HCT116 (cell line): ENCODE data around the gene ATP5PO. TPM values are rescaled to one million over a fixed set of nuclear protein-coding genes. Genes with fewer than 3 reads are reported as not detected.

Source experiments
- ATAC-seq: fragments of 200-7000 bp; cut with Tn5 transposase; 2 replicates; pipeline ENCODE4 v1.9.1; 2020; ENCODE audit warnings: mild to moderate bottlenecking, moderate library complexity
- BruUV-seq: library from RNA; stranded (reverse); fragments of 400-500 nt; replicated peaks from 2 replicates; lab custom pipeline; 2021; lab: Mats Ljungman, UMichigan
- CTCF ChIA-PET: fragments of 300-600 bp; sonication (Branson Sonifier 250); formaldehyde crosslinking; loops from one replicate; lab custom pipeline; 2021; ENCODE audit warnings: antibody characterized with exemption; lab: Charles Lee
- POLR2A ChIA-PET: fragments of 300-600, 350-600 bp; sonication (Branson Sonifier 250); formaldehyde crosslinking; loops from one replicate; lab custom pipeline; 2021; ENCODE audit warnings: antibody characterized with exemption; lab: Charles Lee
- RAD21 ChIA-PET, 2 experiments: fragments of 300-600 bp; sonication (Branson Sonifier 250); formaldehyde crosslinking; loops; one replicate each; lab custom pipeline; 2023; ENCODE audit warnings: low total read pairs in 2 of 2; ENCODE audit not compliant: uncharacterized antibody in 2 of 2, unreplicated experiment in 2 of 2, low non-redundant PET in 1 of 2; lab: Charles Lee
- DNase-seq: peaks from one replicate; pipeline ENCODE4 v3.0.0-alpha.2; 2010; ENCODE audit warnings: low read depth, low spot score
- H2AFZ ChIP-seq: fragments of 200-600 bp; shearing (Covaris generic), sonication (generic); 2 replicates; pipeline ENCODE4 v1.6.1; 2017; ENCODE audit warnings: low read depth, mixed run types, mixed read lengths, antibody characterized with exemption, low read length; ENCODE audit not compliant: poor library complexity, severe bottlenecking
- H3K27ac ChIP-seq: 2 replicates; pipeline ENCODE4 v1.5.1; 2012; ENCODE audit warnings: low read depth, low read length
- H3K27me3 ChIP-seq: fragments of 200-600 bp; sonication (generic); 2 replicates; pipeline ENCODE4 v1.6.1; 2016; ENCODE audit warnings: mixed run types, low read length, mixed read lengths; ENCODE audit not compliant: insufficient read depth
- H3K36me3 ChIP-seq, 2 experiments: fragments of 200-500 bp in 1 of 2; fragments of 200-600 bp in 1 of 2; sonication (Bioruptor generic) in 1 of 2; sonication (generic) in 1 of 2; 2 replicates each; pipeline versions ENCODE4 v1.5.1 to v1.6.1; 2014 to 2016; ENCODE audit warnings: low read length in 2 of 2, inconsistent platforms in 1 of 2, mixed read lengths in 1 of 2, mixed run types in 1 of 2; ENCODE audit not compliant: insufficient read depth in 2 of 2, control insufficient read depth in 1 of 2
- H3K4me1 ChIP-seq, 2 experiments: fragments of 200-600 bp in 1 of 2; sonication (generic) in 1 of 2; 2 replicates each; pipeline versions ENCODE4 v1.5.1 to v1.6.1; 2012 to 2017; ENCODE audit warnings: low read length in 2 of 2, inconsistent platforms in 1 of 2, mild to moderate bottlenecking in 1 of 2, mixed read lengths in 1 of 2, mixed run types in 1 of 2, moderate library complexity in 1 of 2; ENCODE audit not compliant: insufficient read depth in 2 of 2, control insufficient read depth in 1 of 2
- H3K4me2 ChIP-seq: fragments of 200-600 bp; sonication (generic); 2 replicates; pipeline ENCODE4 v1.6.1; 2017; ENCODE audit warnings: mixed run types, low read length, mixed read lengths
- H3K4me3 ChIP-seq, 2 experiments: fragments of 200-600 bp in 1 of 2; sonication (generic) in 1 of 2; replicated peaks in 1 of 2; 2 replicates each; pipeline ENCODE4 v1.5.1; 2011 to 2016; ENCODE audit warnings: low read length in 2 of 2, control low read depth in 1 of 2, low read depth in 1 of 2, mild to moderate bottlenecking in 1 of 2, mixed read lengths in 1 of 2, mixed run types in 1 of 2
- H3K79me2 ChIP-seq: fragments of 200-600 bp; sonication (generic); 2 replicates; pipeline ENCODE4 v1.6.1; 2017; ENCODE audit warnings: mild to moderate bottlenecking, mixed run types, low read length, moderate library complexity, mixed read lengths; ENCODE audit not compliant: insufficient read depth
- H3K9ac ChIP-seq: fragments of 200-600 bp; sonication (generic); 2 replicates; pipeline ENCODE4 v1.6.1; 2016; ENCODE audit warnings: low read length, mixed read lengths
- H3K9me2 ChIP-seq: fragments of 200-600 bp; sonication (generic), shearing (Covaris generic); 2 replicates; pipeline ENCODE4 v1.6.1; 2017; ENCODE audit warnings: mixed run types, mild to moderate bottlenecking, moderate library complexity; ENCODE audit not compliant: insufficient read depth
- H3K9me3 ChIP-seq, 2 experiments: fragments of 200-500 bp in 1 of 2; fragments of 200-600 bp in 1 of 2; sonication (Bioruptor generic) in 1 of 2; sonication (generic) in 1 of 2; 2 replicates each; pipeline ENCODE4 v1.6.1; 2014 to 2017; ENCODE audit warnings: low read length in 2 of 2, mixed read lengths in 2 of 2, inconsistent platforms in 1 of 2, low read depth in 1 of 2, mild to moderate bottlenecking in 1 of 2, mixed run types in 1 of 2, moderate library complexity in 1 of 2; ENCODE audit not compliant: control insufficient read depth in 1 of 2, insufficient read depth in 1 of 2
- H4K20me1 ChIP-seq: fragments of 200-600 bp; sonication (generic), shearing (Covaris generic); 2 replicates; pipeline ENCODE4 v1.6.1; 2017; ENCODE audit warnings: mixed run types, mild to moderate bottlenecking, moderate library complexity; ENCODE audit not compliant: insufficient read depth
- ATF3 ChIP-seq: IDR thresholded peaks from 2 replicates; pipeline ENCODE4 v1.6.1; 2012
- CBX3 ChIP-seq: IDR thresholded peaks from 2 replicates; pipeline ENCODE4 v1.6.1; 2012; ENCODE audit warnings: low read depth
- CEBPB ChIP-seq: IDR thresholded peaks from 2 replicates; pipeline ENCODE4 v1.6.1; 2012; ENCODE audit warnings: low read depth
- EGR1 ChIP-seq: IDR thresholded peaks from 2 replicates; pipeline ENCODE4 v1.6.1; 2012; ENCODE audit warnings: low read depth
- ELF1 ChIP-seq: IDR thresholded peaks from 2 replicates; pipeline ENCODE4 v1.6.1; 2012; ENCODE audit warnings: low read depth, borderline replicate concordance
- EZH2 ChIP-seq: fragments of 200-600 bp; sonication (generic); IDR thresholded peaks from 2 replicates; pipeline ENCODE4 v1.6.1; 2017; ENCODE audit warnings: antibody characterized with exemption, mixed run types
- EZH2phosphoT487 ChIP-seq: fragments of 200-600 bp; IDR thresholded peaks from 2 replicates; pipeline ENCODE4 v1.6.1; 2018; ENCODE audit warnings: antibody characterized with exemption, borderline replicate concordance
- FOSL1 ChIP-seq: IDR thresholded peaks from 2 replicates; pipeline ENCODE4 v1.6.1; 2012; ENCODE audit warnings: low read depth
- JUND ChIP-seq: IDR thresholded peaks from 2 replicates; pipeline ENCODE4 v1.6.1; 2012
- MAX ChIP-seq: IDR thresholded peaks from 2 replicates; pipeline ENCODE4 v1.6.1; 2012
- POLR2A ChIP-seq: IDR thresholded peaks from 2 replicates; pipeline ENCODE4 v1.7.0; 2011; ENCODE audit warnings: borderline replicate concordance; ENCODE audit not compliant: insufficient read depth, insufficient read length; ENCODE audit errors: extremely low read depth
- POLR2AphosphoS5 ChIP-seq: IDR thresholded peaks from 2 replicates; pipeline ENCODE4 v1.6.1; 2011; ENCODE audit warnings: mild to moderate bottlenecking, low read depth, low read length, moderate library complexity
- RAD21 ChIP-seq: IDR thresholded peaks from 2 replicates; pipeline ENCODE4 v1.6.1; 2012; ENCODE audit warnings: low read depth, mild to moderate bottlenecking
- REST ChIP-seq: IDR thresholded peaks from 2 replicates; pipeline ENCODE4 v1.6.1; 2012; ENCODE audit warnings: low read depth
- SIN3A ChIP-seq: IDR thresholded peaks from 2 replicates; pipeline ENCODE4 v1.6.1; 2012; ENCODE audit warnings: low read depth
- SP1 ChIP-seq: IDR thresholded peaks from 2 replicates; pipeline ENCODE4 v1.6.1; 2012; ENCODE audit warnings: low read depth
- SRF ChIP-seq: IDR thresholded peaks from 2 replicates; pipeline ENCODE4 v1.6.1; 2012; ENCODE audit warnings: low read depth
- TCF7L2 ChIP-seq: IDR thresholded peaks from 2 replicates; pipeline ENCODE4 v1.7.0; 2011; ENCODE audit warnings: borderline replicate concordance, inconsistent platforms; ENCODE audit not compliant: insufficient read depth, insufficient read length; ENCODE audit errors: extremely low read depth
- YY1 ChIP-seq: IDR thresholded peaks from 2 replicates; pipeline ENCODE4 v1.6.1; 2011; ENCODE audit warnings: low read length, low read depth, moderate library complexity, mild to moderate bottlenecking; ENCODE audit not compliant: insufficient replicate concordance; ENCODE audit errors: extremely low read depth
- ZFX ChIP-seq: fragments of 450-650 bp; IDR thresholded peaks from 2 replicates; pipeline ENCODE4 v1.6.1; 2017
- ZNF274 ChIP-seq: fragments of 200-500 bp; sonication (Bioruptor generic); IDR thresholded peaks from 2 replicates; pipeline ENCODE4 v1.6.1; 2014; ENCODE audit warnings: mild to moderate bottlenecking, low read depth, low read length, inconsistent platforms
- intact Hi-C: fragments of 100-400 bp; cut with micrococcal nuclease; formaldehyde crosslinking; loops from 2 replicates; pipeline ENCODE4 v1.10.0; 2022
- total RNA-seq: library from RNA; stranded (reverse); gene quantifications from one replicate; pipeline ENCODE4 v1.2.1, GENCODE V29; 2021; ENCODE audit not compliant: unreplicated experiment
- TF ChIP-seq, protein P1 (sequence below), 3 experiments: fragments of 200-600 bp in 1 of 3; sonication (generic) in 1 of 3; IDR thresholded peaks in 2 of 3; conservative IDR thresholded peaks in 1 of 3; 2 replicates each; pipeline ENCODE4 v1.5.1; 2012 to 2017; ENCODE audit warnings: low read depth in 2 of 3, low read length in 2 of 3, antibody characterized with exemption in 1 of 3, borderline replicate concordance in 1 of 3, control low read depth in 1 of 3, mild to moderate bottlenecking in 1 of 3, mixed read lengths in 1 of 3, mixed run types in 1 of 3, moderate library complexity in 1 of 3; ENCODE audit not compliant: insufficient read depth in 1 of 3

The ATP5PO gene
- total RNA-seq, 1 experiment from 2014 or later, result 238 TPM

DNA sequence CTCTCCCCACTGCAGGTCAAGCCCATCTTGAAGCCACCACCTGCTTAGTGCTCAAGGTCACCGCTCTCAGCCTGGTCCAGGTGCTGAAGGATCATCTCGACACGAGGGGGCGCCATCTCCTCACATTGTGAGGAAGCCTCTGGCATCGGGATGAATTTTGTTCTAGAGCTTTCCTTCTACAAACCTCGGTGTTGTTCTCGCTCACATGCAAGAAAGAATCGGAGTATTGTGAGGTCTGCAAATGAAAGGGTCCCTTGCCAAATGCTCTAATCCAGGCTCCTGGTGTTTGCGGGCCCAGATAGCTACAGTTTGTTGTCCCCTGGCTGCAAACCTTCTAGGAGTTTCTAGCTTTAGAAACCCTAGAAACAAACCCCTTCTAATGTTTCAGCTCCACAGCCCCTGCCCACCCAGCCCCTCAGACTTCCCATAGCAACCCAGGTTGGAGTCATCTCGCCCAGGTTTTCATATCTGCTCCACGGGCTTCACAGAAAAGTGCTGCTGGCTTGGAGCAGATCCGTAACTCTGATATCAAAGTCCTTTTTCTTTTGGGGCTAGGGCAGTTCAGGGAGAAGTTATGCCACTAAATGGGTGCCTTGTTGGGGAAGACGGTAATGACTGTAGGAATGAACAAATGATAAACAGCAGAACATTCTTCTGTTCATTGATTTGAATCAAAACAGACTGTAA is 8.6 kb upstream of the ATP5PO start:
- RAD21 ChIA-PET, result interaction anchor here (0.8 to 2.7 kb wide), 6 partner anchors 22 to 426 kb away, joined by 3 to 37 read pairs (median 5); partner anchors contain the start of genes MRPS6 (in 1 of the 2) and SLC5A3 (in 1 of the 2)
- ATAC-seq (peak; percentile 99), DNase-seq (peak; percentile 69)
- Histone ChIP-seq H3K9me3 (no peaks in the 10 kb centered on the region), H3K4me2 (peak overlapping the region; percentile 31; the same call in 1 of the 2 replicates), H3K36me3 (no peaks in the 10 kb centered on the region), H3K27ac (no peak overlapping the region), H2AFZ (peak overlapping the region; percentile 87), H3K27me3 (no peaks in the 10 kb centered on the region), H4K20me1 (no peaks in the 10 kb centered on the region), H3K9me2 (no peaks in the 10 kb centered on the region), H3K4me1 (peaks cover 0 to 10% of the 10 kb centered on the region in 2 experiments; a peak in 2 of 4 replicates), H3K79me2 (no peaks in the 10 kb centered on the region), H3K4me3 (no peak overlapping the region), H3K9ac (no peak overlapping the region)
- CTCF ChIA-PET, result interaction anchor here (0.7 to 6.1 kb wide), 23 partner anchors 13 to 679 kb away, joined by 3 to 236 read pairs (median 5); no protein-coding TSS in a partner anchor
- intact Hi-C loops, result loop anchor here (2.0 to 10.0 kb wide), 3 partner anchors 319 to 708 kb away; no protein-coding TSS in a partner anchor
- no TSS peak for BruUV-seq
- POLR2A ChIA-PET, result interaction anchor here (1.5 kb wide), 1 partner anchor 423 kb away, joined by 12 read pairs; no protein-coding TSS in a partner anchor
- peak; percentile 96 for TF ChIP-seq RAD21
- TF ChIP-seq TCF7L2, result no peak
- TF ChIP-seq EGR1, result no peak
- TF ChIP-seq EZH2, result no peak
- no peak for TF ChIP-seq SRF
- TF ChIP-seq POLR2AphosphoS5, result no peak
- no peak for TF ChIP-seq CEBPB
- TF ChIP-seq FOSL1, result no peak
- no peak for TF ChIP-seq CBX3
- peak; percentile 31; the same call in 1 of the 2 replicates for TF ChIP-seq MAX
- TF ChIP-seq YY1, result no peak
- TF ChIP-seq ATF3, result no peak
- no peak for TF ChIP-seq ELF1
- TF ChIP-seq POLR2A, result no peak
- TF ChIP-seq JUND, result no peak
- TF ChIP-seq, protein P1, sequence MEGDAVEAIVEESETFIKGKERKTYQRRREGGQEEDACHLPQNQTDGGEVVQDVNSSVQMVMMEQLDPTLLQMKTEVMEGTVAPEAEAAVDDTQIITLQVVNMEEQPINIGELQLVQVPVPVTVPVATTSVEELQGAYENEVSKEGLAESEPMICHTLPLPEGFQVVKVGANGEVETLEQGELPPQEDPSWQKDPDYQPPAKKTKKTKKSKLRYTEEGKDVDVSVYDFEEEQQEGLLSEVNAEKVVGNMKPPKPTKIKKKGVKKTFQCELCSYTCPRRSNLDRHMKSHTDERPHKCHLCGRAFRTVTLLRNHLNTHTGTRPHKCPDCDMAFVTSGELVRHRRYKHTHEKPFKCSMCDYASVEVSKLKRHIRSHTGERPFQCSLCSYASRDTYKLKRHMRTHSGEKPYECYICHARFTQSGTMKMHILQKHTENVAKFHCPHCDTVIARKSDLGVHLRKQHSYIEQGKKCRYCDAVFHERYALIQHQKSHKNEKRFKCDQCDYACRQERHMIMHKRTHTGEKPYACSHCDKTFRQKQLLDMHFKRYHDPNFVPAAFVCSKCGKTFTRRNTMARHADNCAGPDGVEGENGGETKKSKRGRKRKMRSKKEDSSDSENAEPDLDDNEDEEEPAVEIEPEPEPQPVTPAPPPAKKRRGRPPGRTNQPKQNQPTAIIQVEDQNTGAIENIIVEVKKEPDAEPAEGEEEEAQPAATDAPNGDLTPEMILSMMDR (IDR thresholded peaks at IDR 0.05 in 2 of 3, conservative IDR thresholded peaks at IDR 0.05 in 1 of 3; ENCODE audit: borderline replicate concordance in 1 of 3, insufficient read depth in 1 of 3, low read depth in 2 of 3, low read length in 2 of 3), result peak; percentile 83 to 96 (median 88)
- no peak for TF ChIP-seq EZH2phosphoT487
- no peak for TF ChIP-seq SP1
- no peak for TF ChIP-seq ZFX
- TF ChIP-seq ZNF274, result no peak
- TF ChIP-seq REST, result no peak
- no peak for TF ChIP-seq SIN3A
